Keratinocyte (primary cell): ENCODE measurements around the gene IRAG1.

Source experiments
- CTCF ChIP-seq, 3 experiments: IDR thresholded peaks in 1 of 3; conservative IDR thresholded peaks in 1 of 3; optimal IDR thresholded peaks in 1 of 3; 2 replicates in 2 of 3; 3 replicates in 1 of 3; pipeline versions ENCODE3 to v1.5.1; 2011; ENCODE audit warnings: low read length in 3 of 3, mild to moderate bottlenecking in 3 of 3, moderate library complexity in 2 of 3, control low read depth in 1 of 3, inconsistent platforms in 1 of 3; ENCODE audit not compliant: insufficient read depth in 2 of 3; ENCODE audit errors: extremely low read depth in 1 of 3
- EZH2 ChIP-seq: IDR thresholded peaks from one replicate; pipeline ENCODE4 v1.6.1; 2012; ENCODE audit warnings: inconsistent platforms, mild to moderate bottlenecking, low read length, moderate library complexity

GRCh38 chr11:10728154-10728553 lies 34.6 kb upstream of the IRAG1 start:
- TF ChIP-seq CTCF (optimal IDR thresholded peaks at IDR 0.05 in 1 of 3, IDR thresholded peaks at IDR 0.05 in 1 of 3, conservative IDR thresholded peaks at IDR 0.05 in 1 of 3; ENCODE audit: extremely low read depth in 1 of 3, insufficient read depth in 2 of 3, low read length in 3 of 3) (no peak), EZH2 (no peak)
